GM23338 (cell line): Measurements from ENCODE around the gene SARS2. TPM values are rescaled to one million over a fixed set of nuclear protein-coding genes. Genes with fewer than 3 reads are reported as not detected.

Source experiments
- ATAC-seq: fragments of 200-7000 bp; cut with Tn5 transposase; 3 replicates; pipeline ENCODE4 v1.9.1; 2020
- DNase-seq: peaks from one replicate; pipeline ENCODE4 v3.0.0-alpha.2; 2015; ENCODE audit warnings: low spot score
- H2AFZ ChIP-seq: fragments of 200-600 bp; sonication (generic); 2 replicates; pipeline ENCODE4 v1.8.0; 2016; ENCODE audit warnings: antibody characterized with exemption, mild to moderate bottlenecking, moderate library complexity
- H3F3A ChIP-seq: fragments of 200-600 bp; sonication (generic); replicated peaks from 2 replicates; pipeline ENCODE4 v1.8.0; 2017; ENCODE audit warnings: antibody characterized with exemption, mixed run types, low read depth
- H3K27ac ChIP-seq: fragments of 200-600 bp; sonication (generic); 2 replicates; pipeline ENCODE4 v1.6.1; 2016; ENCODE audit warnings: low read depth
- H3K27me3 ChIP-seq: fragments of 200-600 bp; sonication (generic); 2 replicates; pipeline ENCODE4 v1.8.0; 2016; ENCODE audit warnings: mild to moderate bottlenecking, mixed run types, moderate library complexity; ENCODE audit not compliant: insufficient read depth
- H3K36me3 ChIP-seq: fragments of 200-600 bp; sonication (generic); 2 replicates; pipeline ENCODE4 v1.8.0; 2016; ENCODE audit warnings: mild to moderate bottlenecking; ENCODE audit not compliant: insufficient read depth
- H3K4me1 ChIP-seq: fragments of 200-600 bp; sonication (generic); 2 replicates; pipeline ENCODE4 v1.8.0; 2016; ENCODE audit warnings: mild to moderate bottlenecking, moderate library complexity; ENCODE audit not compliant: insufficient read depth
- H3K4me2 ChIP-seq: fragments of 200-600 bp; sonication (generic); 2 replicates; pipeline ENCODE4 v1.7.1; 2017; ENCODE audit warnings: mixed run types
- H3K4me3 ChIP-seq: fragments of 200-600 bp; sonication (generic); 2 replicates; pipeline ENCODE4 v1.6.1; 2016; ENCODE audit warnings: mixed run types
- H3K79me2 ChIP-seq: fragments of 200-600 bp; sonication (generic); replicated peaks from 2 replicates; pipeline ENCODE4 v1.8.0; 2017; ENCODE audit warnings: mild to moderate bottlenecking; ENCODE audit not compliant: insufficient read depth
- H3K9me2 ChIP-seq: fragments of 200-600 bp; sonication (generic); 2 replicates; pipeline ENCODE4 v1.8.0; 2017; ENCODE audit not compliant: insufficient read depth
- H4K20me1 ChIP-seq: fragments of 200-600 bp; sonication (generic); replicated peaks from 2 replicates; pipeline ENCODE4 v1.8.0; 2017; ENCODE audit warnings: mild to moderate bottlenecking; ENCODE audit not compliant: insufficient read depth
- H3K27ac Mint-ChIP-seq: 2 replicates; pipeline ENCODE4 v1.8.0; 2020; ENCODE audit warnings: inconsistent platforms, mild to moderate bottlenecking, moderate library complexity, mixed read lengths
- H3K27me3 Mint-ChIP-seq: 3 replicates; pipeline ENCODE4 v1.8.0; 2022; ENCODE audit warnings: low read depth, mild to moderate bottlenecking, moderate library complexity, mixed read lengths, inconsistent platforms; ENCODE audit not compliant: insufficient read depth, poor library complexity
- H3K36me3 Mint-ChIP-seq: 3 replicates; pipeline ENCODE4 v1.8.0; 2021; ENCODE audit warnings: low read depth, mild to moderate bottlenecking, inconsistent platforms, moderate library complexity, mixed read lengths
- H3K4me1 Mint-ChIP-seq: 3 replicates; pipeline ENCODE4 v1.8.0; 2020; ENCODE audit warnings: mild to moderate bottlenecking, inconsistent platforms, mixed read lengths
- H3K4me3 Mint-ChIP-seq: 3 replicates; pipeline ENCODE4 v1.8.0; 2021; ENCODE audit warnings: moderate library complexity, mild to moderate bottlenecking, inconsistent platforms, mixed read lengths
- H3K9me3 Mint-ChIP-seq: 3 replicates; pipeline ENCODE4 v1.8.0; 2020; ENCODE audit warnings: moderate library complexity, mild to moderate bottlenecking, inconsistent platforms, mixed read lengths
- CREB1 ChIP-seq: fragments of 250-450 bp; sonication (Bioruptor Pico); IDR thresholded peaks from 2 replicates; pipeline ENCODE4 v1.5.0; 2020; ENCODE audit warnings: low read depth, mild to moderate bottlenecking, moderate library complexity
- EZH2 ChIP-seq: fragments of 200-600 bp; sonication (generic); IDR thresholded peaks from one replicate; pipeline ENCODE4 v1.8.0; 2017; ENCODE audit warnings: antibody characterized with exemption, mild to moderate bottlenecking, low read depth; ENCODE audit not compliant: unreplicated experiment
- EZH2phosphoT487 ChIP-seq: fragments of 200-600 bp; sonication (generic); IDR thresholded peaks from one replicate; pipeline ENCODE4 v1.8.1; 2018; ENCODE audit warnings: antibody characterized with exemption; ENCODE audit not compliant: unreplicated experiment
- JUNB ChIP-seq: IDR thresholded peaks from one replicate; pipeline ENCODE4 v1.6.1; 2016; ENCODE audit warnings: antibody characterized with exemption; ENCODE audit not compliant: unreplicated experiment
- NANOG ChIP-seq: IDR thresholded peaks from 2 replicates; pipeline ENCODE4 v1.6.1; 2016; ENCODE audit warnings: antibody characterized with exemption, borderline replicate concordance
- POLR2AphosphoS5 ChIP-seq: IDR thresholded peaks from 2 replicates; pipeline ENCODE4 v1.6.1; 2016; ENCODE audit warnings: antibody characterized with exemption, low read depth
- STAT1 ChIP-seq: IDR thresholded peaks from one replicate; pipeline ENCODE4 v1.6.1; 2016; ENCODE audit warnings: antibody characterized with exemption; ENCODE audit not compliant: unreplicated experiment
- ZNF114 ChIP-seq: fragments of 250-450 bp; sonication (Bioruptor Pico); IDR thresholded peaks from 2 replicates; pipeline ENCODE4 v1.5.0; 2020; ENCODE audit warnings: mild to moderate bottlenecking, moderate library complexity
- ZNF331 ChIP-seq: fragments of 250-450 bp; sonication (Bioruptor Pico); IDR thresholded peaks from 2 replicates; pipeline ENCODE4 v1.5.0; 2020; ENCODE audit warnings: low read depth, mild to moderate bottlenecking, moderate library complexity
- polyA plus RNA-seq: library from polyadenylated mRNA; unstranded; fragments of >200 nt; fragmentation: Nextera tagmentation; extraction: Ambion mirVana; gene quantifications from 2 replicates; pipeline ENCODE4 v1.2.1, GENCODE V29; 2016
- total RNA-seq: library from RNA; depleted of rRNA; stranded (reverse); fragments of >200 nt; shearing (Covaris generic); gene quantifications from 2 replicates; pipeline ENCODE4 v1.2.3, GENCODE V29; 2014
- TF ChIP-seq, protein P1 (sequence below), 2 experiments: fragments of 200-600 bp in 1 of 2; sonication (generic) in 1 of 2; conservative IDR thresholded peaks; 2 replicates each; pipeline versions ENCODE4 v1.5.1 to v1.6.1; 2016 to 2017; ENCODE audit warnings: antibody characterized with exemption in 2 of 2, low read depth in 2 of 2, mild to moderate bottlenecking in 2 of 2, moderate library complexity in 1 of 2
- TF ChIP-seq, protein P2 (sequence below): IDR thresholded peaks from one replicate; pipeline ENCODE4 v1.6.1; 2018; ENCODE audit warnings: antibody characterized with exemption; ENCODE audit not compliant: unreplicated experiment
- TF ChIP-seq, protein P3 (sequence below): IDR thresholded peaks from 2 replicates; pipeline ENCODE4 v1.6.1; 2016; ENCODE audit warnings: antibody characterized with exemption
- TF ChIP-seq, protein P4 (sequence below): fragments of 250-450 bp; sonication (Bioruptor Pico); IDR thresholded peaks from 2 replicates; pipeline ENCODE4 v1.5.0; 2020; ENCODE audit warnings: mild to moderate bottlenecking, moderate library complexity

SARS2 gene
- total and polyA plus RNA-seq, 2 experiments from 2014 or later = 70.6 to 75.7 TPM

- no peaks in the 10 kb centered on the region for H3K27me3 Mint-ChIP-seq
- Histone ChIP-seq H3K4me3 (no peak overlapping the region), H3K79me2 (no peaks in the 10 kb centered on the region), H3K27ac (no peak overlapping the region), H3K9me2 (no peaks in the 10 kb centered on the region), H3K4me1 (no peaks in the 10 kb centered on the region), H3F3A (no peaks in the 10 kb centered on the region), H4K20me1 (no peaks in the 10 kb centered on the region), H3K27me3 (no peaks in the 10 kb centered on the region), H2AFZ (no peak overlapping the region), H3K4me2 (no peak overlapping the region), H3K36me3 (no peaks in the 10 kb centered on the region)
- 0 out of 3 replicates have a peak, but pooled peaks cover 3% of the 10 kb centered on the region for H3K36me3 Mint-ChIP-seq
- H3K27ac Mint-ChIP-seq = no peak overlapping the region
- no peaks in the 10 kb centered on the region; the same call in 2 of the 3 replicates for H3K4me1 Mint-ChIP-seq
- no peak overlapping the region for H3K4me3 Mint-ChIP-seq
- H3K9me3 Mint-ChIP-seq = no peaks in the 10 kb centered on the region
- no peak for DNase-seq
- no peak for TF ChIP-seq POLR2AphosphoS5
- no peak for TF ChIP-seq JUNB
- TF ChIP-seq, protein P1, sequence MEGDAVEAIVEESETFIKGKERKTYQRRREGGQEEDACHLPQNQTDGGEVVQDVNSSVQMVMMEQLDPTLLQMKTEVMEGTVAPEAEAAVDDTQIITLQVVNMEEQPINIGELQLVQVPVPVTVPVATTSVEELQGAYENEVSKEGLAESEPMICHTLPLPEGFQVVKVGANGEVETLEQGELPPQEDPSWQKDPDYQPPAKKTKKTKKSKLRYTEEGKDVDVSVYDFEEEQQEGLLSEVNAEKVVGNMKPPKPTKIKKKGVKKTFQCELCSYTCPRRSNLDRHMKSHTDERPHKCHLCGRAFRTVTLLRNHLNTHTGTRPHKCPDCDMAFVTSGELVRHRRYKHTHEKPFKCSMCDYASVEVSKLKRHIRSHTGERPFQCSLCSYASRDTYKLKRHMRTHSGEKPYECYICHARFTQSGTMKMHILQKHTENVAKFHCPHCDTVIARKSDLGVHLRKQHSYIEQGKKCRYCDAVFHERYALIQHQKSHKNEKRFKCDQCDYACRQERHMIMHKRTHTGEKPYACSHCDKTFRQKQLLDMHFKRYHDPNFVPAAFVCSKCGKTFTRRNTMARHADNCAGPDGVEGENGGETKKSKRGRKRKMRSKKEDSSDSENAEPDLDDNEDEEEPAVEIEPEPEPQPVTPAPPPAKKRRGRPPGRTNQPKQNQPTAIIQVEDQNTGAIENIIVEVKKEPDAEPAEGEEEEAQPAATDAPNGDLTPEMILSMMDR (conservative IDR thresholded peaks at IDR 0.05; ENCODE audit: low read depth in 2 of 2) = no peak
- TF ChIP-seq, protein P2, sequence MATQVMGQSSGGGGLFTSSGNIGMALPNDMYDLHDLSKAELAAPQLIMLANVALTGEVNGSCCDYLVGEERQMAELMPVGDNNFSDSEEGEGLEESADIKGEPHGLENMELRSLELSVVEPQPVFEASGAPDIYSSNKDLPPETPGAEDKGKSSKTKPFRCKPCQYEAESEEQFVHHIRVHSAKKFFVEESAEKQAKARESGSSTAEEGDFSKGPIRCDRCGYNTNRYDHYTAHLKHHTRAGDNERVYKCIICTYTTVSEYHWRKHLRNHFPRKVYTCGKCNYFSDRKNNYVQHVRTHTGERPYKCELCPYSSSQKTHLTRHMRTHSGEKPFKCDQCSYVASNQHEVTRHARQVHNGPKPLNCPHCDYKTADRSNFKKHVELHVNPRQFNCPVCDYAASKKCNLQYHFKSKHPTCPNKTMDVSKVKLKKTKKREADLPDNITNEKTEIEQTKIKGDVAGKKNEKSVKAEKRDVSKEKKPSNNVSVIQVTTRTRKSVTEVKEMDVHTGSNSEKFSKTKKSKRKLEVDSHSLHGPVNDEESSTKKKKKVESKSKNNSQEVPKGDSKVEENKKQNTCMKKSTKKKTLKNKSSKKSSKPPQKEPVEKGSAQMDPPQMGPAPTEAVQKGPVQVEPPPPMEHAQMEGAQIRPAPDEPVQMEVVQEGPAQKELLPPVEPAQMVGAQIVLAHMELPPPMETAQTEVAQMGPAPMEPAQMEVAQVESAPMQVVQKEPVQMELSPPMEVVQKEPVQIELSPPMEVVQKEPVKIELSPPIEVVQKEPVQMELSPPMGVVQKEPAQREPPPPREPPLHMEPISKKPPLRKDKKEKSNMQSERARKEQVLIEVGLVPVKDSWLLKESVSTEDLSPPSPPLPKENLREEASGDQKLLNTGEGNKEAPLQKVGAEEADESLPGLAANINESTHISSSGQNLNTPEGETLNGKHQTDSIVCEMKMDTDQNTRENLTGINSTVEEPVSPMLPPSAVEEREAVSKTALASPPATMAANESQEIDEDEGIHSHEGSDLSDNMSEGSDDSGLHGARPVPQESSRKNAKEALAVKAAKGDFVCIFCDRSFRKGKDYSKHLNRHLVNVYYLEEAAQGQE = no peak
- no peak for TF ChIP-seq STAT1
- TF ChIP-seq, protein P3, sequence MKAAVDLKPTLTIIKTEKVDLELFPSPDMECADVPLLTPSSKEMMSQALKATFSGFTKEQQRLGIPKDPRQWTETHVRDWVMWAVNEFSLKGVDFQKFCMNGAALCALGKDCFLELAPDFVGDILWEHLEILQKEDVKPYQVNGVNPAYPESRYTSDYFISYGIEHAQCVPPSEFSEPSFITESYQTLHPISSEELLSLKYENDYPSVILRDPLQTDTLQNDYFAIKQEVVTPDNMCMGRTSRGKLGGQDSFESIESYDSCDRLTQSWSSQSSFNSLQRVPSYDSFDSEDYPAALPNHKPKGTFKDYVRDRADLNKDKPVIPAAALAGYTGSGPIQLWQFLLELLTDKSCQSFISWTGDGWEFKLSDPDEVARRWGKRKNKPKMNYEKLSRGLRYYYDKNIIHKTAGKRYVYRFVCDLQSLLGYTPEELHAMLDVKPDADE = no peak
- no peak for TF ChIP-seq EZH2phosphoT487
- no peak for TF ChIP-seq NANOG
- TF ChIP-seq ZNF114 = no peak
- TF ChIP-seq CREB1 (CRISPR knock-in tag) = no peak
- TF ChIP-seq EZH2 = no peak
- TF ChIP-seq, protein P4, sequence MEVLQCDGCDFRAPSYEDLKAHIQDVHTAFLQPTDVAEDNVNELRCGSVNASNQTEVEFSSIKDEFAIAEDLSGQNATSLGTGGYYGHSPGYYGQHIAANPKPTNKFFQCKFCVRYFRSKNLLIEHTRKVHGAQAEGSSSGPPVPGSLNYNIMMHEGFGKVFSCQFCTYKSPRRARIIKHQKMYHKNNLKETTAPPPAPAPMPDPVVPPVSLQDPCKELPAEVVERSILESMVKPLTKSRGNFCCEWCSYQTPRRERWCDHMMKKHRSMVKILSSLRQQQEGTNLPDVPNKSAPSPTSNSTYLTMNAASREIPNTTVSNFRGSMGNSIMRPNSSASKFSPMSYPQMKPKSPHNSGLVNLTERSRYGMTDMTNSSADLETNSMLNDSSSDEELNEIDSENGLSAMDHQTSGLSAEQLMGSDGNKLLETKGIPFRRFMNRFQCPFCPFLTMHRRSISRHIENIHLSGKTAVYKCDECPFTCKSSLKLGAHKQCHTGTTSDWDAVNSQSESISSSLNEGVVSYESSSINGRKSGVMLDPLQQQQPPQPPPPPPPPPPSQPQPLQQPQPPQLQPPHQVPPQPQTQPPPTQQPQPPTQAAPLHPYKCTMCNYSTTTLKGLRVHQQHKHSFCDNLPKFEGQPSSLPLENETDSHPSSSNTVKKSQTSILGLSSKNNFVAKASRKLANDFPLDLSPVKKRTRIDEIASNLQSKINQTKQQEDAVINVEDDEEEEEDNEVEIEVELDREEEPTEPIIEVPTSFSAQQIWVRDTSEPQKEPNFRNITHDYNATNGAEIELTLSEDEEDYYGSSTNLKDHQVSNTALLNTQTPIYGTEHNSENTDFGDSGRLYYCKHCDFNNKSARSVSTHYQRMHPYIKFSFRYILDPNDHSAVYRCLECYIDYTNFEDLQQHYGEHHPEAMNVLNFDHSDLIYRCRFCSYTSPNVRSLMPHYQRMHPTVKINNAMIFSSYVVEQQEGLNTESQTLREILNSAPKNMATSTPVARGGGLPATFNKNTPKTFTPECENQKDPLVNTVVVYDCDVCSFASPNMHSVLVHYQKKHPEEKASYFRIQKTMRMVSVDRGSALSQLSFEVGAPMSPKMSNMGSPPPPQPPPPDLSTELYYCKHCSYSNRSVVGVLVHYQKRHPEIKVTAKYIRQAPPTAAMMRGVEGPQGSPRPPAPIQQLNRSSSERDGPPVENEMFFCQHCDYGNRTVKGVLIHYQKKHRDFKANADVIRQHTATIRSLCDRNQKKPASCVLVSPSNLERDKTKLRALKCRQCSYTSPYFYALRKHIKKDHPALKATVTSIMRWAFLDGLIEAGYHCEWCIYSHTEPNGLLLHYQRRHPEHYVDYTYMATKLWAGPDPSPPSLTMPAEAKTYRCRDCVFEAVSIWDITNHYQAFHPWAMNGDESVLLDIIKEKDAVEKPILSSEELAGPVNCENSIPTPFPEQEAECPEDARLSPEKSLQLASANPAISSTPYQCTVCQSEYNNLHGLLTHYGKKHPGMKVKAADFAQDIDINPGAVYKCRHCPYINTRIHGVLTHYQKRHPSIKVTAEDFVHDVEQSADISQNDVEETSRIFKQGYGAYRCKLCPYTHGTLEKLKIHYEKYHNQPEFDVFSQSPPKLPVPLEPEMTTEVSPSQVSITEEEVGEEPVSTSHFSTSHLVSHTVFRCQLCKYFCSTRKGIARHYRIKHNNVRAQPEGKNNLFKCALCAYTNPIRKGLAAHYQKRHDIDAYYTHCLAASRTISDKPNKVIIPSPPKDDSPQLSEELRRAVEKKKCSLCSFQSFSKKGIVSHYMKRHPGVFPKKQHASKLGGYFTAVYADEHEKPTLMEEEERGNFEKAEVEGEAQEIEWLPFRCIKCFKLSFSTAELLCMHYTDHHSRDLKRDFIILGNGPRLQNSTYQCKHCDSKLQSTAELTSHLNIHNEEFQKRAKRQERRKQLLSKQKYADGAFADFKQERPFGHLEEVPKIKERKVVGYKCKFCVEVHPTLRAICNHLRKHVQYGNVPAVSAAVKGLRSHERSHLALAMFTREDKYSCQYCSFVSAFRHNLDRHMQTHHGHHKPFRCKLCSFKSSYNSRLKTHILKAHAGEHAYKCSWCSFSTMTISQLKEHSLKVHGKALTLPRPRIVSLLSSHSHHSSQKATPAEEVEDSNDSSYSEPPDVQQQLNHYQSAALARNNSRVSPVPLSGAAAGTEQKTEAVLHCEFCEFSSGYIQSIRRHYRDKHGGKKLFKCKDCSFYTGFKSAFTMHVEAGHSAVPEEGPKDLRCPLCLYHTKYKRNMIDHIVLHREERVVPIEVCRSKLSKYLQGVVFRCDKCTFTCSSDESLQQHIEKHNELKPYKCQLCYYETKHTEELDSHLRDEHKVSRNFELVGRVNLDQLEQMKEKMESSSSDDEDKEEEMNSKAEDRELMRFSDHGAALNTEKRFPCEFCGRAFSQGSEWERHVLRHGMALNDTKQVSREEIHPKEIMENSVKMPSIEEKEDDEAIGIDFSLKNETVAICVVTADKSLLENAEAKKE (CRISPR knock-in tag) = no peak
- no peak for TF ChIP-seq ZNF331 (CRISPR knock-in tag)
- no peak for ATAC-seq
These were observed 41.7 kb downstream of the SARS2 start for GRCh38 chr19:38888876-38889275.
